HG02840 (cell line): ENCODE measurements around the gene PHLDB1.
"Not testable (repeated sequence)": the region's sequence is repeated elsewhere in the genome, so short reads cannot be mapped to it uniquely, and the experiment has no call there.

Source experiments
- ATAC-seq: cut with Tn5 transposase; IDR thresholded peaks from one replicate; pipeline ENCODE4 v1.9.1; 2021; ENCODE audit warnings: mild to moderate bottlenecking, moderate library complexity, moderate number of reproducible peaks; ENCODE audit not compliant: unreplicated experiment, low FRiP score

The PHLDB1 gene

DNA sequence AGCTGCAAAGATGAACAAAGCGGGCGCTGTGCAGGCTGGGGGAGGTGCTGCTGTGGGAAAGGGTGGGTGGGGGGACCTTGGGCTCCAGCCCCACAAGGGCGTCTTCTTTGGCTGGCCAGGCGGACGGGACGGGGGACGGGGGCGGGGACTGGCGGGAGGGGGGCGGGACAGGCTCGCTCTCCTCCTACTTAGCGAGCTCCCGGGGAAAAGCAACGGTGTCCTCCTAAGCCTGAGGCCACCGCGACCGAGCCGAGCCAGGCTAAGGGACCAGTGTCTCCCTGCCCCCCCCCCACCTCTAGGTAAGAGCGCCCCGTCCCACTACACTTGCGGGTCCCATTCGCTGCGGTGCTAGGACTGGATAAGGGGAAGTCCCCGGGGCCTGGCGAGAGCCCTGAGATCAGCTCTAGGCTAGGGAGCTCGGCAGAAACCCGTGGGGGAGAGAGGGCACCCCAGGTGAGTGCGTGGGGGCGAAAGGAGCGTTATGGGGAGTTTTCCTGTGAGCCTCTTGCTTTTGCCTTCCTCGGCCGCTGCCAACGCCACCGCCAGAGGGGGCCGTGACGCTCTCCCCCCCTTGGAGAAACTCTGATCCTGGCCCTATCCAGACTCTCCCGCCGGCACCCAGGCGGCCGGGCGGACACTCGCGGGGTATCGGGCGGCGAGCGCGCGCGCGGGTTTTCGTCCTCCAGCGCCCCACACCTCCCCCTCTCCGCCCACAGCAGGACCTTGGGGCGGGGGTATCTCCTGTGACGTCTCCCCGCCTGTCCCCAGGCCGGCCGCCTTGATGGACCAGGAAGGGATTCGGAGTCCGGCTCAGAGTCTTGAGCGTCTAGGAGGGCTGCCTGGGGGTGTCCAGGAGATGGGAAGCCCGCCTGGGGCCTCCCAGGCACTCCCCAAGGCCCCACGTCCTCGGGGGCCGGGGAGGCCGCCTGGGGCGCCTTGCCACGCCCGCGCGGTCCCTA is at the start of gene PHLDB1:
Gene PHLDB1, plus strand, starts transcription at position 215 of the 959 bp plus-strand sequence. CDS start 6,222 bp downstream, outside the sequence.
- ATAC-seq = no peak

DNA sequence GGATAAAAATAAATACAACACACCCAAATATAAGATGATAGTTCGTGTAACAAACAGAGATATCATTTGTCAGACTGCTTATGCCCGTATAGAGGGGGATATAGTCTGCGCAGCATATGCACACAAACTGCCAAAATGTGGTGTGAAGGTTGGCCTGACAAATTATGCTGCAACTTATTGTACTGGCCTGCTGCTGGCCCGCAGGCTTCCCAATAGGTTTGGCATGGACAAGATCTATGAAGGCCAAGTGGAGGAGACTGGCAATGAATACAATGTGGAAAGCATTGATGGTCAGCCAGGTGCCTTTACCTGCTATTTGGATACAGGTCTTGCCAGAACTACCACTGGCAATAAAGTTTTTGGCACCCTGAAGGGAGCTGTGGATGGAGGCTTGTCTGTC is 46.6 kb upstream of the PHLDB1 start:
- ATAC-seq = no peak

DNA sequence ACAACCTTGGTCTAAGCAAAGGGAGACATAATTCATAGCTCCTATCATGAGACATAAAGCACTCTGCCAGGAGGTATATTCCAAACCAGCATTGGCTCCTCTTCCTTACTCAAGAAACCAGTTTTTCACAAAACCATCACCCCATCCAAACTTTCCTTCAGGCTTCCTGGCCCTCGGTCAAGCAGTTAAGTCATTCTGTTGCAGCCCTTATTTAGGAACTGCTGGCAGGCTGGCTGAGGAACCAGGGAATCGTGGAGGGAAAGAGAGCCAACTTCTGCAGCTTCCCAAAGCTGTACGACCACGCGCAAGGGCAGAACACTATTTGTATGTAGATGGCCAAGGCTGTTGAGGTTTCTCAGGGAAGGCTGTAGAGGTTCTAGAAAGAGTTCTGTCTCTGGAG is 42.4 kb upstream of the PHLDB1 start:
- no peak for ATAC-seq

DNA sequence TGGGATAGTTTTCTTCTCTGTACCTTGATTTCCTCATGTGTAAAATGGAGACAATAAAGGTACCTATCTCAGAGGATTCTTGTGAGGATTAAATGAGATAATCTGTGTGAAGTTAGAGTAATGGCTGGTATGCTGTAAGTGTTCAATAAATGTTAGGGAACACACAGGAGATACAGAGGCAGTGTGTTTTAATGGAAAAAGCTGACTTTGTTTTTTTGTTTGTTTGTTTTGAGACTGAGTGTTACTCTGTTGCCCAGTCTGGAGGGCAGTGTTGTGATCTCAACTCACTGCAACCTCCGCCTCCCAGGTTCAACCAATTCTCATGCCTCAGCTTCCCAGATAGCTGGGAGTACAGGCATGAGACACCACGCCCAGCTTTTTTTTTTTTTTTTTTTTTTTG is 37.7 kb upstream of the PHLDB1 start:
- ATAC-seq = no peak

DNA sequence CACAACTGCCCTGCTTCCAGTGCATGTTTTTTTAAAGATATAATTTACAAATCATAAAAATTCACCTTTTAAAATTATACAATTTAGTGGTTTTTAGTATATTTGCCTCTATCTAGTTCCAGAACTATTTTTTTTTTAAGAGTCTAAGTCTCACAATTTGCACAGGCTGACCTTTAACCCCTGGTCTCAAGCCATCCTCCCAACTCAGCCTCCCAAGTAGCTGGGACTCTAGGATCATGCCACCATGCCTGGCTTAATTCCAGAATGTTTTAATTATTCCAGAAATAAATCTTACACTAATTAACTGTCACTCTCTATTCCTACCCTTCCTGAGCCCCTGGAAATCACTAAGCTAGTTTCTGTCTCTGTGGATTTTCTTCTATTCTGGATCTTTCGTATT is 36.6 kb upstream of the PHLDB1 start:
- ATAC-seq = no peak

DNA sequence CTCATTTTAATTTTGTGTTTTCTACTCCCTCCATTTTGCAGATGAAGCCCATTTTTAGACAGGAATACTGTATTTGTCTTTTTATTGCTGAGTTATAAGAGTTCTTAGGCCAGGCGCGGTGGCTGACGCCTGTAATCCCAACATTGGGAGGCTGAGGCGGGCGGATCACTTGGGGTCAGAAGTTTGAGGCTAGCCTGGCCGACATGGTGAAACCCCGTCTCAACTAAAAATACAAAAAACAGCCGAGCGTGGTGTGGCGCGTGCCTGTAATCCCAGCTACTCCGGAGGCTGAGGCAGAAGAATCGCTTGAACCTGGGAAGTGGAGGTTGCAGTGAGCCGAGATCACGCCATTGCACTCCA is 35.7 kb upstream of the PHLDB1 start:
- not testable (repeated sequence) for ATAC-seq

DNA sequence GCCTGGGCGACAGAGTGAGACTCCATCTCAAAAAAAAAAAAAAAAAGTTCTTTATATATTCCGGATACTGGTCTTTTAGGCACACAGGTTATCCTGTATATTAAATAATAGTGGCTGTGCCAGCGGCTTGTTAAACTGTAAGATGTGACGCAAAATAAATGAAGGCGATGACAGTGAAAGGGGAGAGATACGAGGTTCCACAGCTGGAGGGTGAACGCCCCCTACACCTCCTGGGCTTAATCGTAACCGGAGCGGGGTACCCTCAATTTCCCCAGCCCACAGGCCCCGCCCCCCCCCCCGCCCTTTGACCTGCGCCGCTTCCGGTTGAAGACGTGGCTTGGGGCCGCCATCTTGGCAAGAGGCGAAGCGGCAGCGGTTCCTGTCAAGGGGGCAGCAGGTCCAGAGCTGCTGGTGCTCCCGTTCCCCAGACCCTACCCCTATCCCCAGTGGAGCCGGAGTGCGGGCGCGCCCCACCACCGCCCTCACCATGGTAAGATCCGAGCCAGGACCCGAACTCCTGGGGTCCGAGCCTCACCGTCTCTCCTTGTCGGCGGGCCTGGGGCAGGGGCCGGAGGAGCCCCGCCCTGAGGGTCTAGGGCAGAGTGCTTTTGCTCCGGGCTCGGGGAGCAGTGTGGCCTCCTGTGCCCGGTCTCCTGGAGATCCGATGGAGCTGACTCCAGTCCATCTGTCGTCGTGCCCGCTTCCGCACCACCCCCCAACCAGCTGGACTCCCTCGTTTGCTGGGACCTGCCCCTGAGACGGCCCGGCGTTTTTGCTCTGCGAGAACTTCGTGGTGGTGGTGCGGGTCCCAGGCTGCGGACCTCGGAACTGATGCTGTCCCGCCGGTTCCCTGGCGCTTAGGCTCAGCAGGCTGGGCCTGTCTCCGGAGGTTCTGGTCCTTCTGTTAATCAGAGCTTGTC is 35.1 kb upstream of the PHLDB1 start, which contains the start of gene ARCN1:
Gene ARCN1, plus strand, starts transcription at position 349 of the 920 bp plus-strand sequence. Its CDS starts 139 bp downstream, at position 488.
- no peak for ATAC-seq

DNA sequence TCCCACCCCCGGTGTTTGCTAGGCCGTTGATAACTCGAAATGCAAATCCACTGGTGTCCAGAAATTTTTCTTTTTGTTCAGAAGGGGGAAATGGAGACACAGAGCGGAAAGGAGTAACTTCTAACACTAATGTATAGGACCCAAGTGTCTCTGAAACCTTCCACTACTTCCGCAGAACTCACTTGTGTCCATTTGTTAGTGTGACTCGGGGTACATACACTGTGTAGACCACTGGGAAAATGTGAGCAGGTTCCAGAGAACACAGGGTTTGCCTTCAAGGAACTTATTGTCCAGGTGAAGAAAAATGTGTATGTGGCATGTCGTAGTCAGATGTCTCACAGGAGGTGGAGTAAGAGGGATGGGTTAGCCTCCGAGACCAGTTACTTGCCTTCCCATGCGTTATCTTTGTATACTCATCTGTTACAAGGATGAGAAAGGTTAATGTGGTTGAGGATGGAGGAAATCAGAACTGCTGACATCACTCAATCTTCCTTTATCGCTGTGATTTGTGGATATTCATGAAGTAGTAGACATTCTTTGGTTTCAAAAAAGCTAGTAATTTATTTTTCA is 34.3 kb upstream of the PHLDB1 start:
- ATAC-seq = no peak

DNA sequence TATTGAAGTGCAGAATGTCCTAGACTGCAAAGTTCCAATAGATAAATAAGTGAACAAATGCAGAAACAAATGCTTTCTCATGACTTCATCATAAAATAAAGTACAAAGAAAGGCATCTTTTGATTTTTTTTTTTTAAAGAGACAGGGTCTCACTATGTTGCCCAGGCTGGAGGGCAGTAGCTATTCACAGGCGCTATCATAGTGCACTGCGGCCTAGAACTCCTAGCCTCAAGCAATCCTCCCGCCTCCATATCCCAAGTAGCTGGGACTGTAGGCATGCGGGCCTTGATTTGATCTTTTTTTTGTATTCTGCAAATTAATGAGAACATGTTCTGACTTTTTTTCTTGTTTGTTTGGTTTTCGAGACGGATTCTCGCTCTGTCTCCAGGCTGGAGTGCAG is 32.8 kb upstream of the PHLDB1 start:
- ATAC-seq = no peak

DNA sequence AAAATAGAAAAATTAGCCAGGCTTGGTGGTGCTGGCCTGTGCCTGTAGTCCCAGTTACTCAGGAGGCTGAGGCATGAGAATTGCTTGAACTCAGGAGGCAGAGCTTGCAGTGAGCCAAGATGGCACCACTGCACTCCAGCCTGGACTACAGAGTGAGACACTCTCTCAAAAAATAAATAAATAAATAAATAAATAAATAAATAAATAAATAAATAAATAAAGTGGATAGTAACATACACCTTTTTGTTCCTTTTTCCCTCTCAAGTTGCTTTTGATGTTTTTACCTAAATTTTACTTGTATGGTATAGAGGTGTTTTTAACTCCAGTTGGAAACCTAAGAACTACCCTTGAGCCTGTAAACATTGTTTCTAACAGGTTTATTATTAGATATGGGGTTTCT is 29.4 kb upstream of the PHLDB1 start:
- ATAC-seq = not testable (repeated sequence)

DNA sequence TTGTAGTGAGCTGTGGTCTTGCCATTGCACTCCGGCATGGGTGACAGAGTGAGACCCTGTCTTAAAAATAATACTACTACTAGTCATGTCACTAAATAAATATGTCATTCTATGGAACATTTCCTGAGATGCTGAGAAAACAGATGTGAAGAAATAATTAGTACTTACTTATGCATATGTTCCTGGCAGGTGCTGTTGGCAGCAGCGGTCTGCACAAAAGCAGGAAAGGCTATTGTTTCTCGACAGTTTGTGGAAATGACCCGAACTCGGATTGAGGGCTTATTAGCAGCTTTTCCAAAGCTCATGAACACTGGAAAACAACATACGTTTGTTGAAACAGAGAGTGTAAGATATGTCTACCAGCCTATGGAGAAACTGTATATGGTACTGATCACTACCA is 26.4 kb upstream of the PHLDB1 start:
- ATAC-seq = no peak

DNA sequence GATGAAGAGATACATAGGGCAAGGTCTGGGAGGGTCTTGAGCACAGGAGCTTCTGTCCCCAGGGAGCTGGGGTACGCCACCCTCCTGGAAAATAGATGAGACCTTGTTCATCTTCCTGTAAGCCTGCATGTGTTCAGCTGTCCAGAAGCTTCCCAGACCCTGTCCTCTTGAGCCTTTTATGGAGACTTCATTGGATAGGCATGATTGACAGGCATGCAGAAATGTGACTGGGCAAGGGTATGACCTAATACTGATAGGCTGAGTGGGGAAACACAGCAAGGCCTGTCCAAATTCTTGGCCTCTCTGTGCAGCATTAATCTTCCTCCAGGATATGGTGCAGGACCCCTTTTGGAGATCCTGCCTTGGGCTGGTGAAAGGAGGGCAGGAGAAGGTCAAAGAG is 19.5 kb upstream of the PHLDB1 start:
- ATAC-seq = no peak

DNA sequence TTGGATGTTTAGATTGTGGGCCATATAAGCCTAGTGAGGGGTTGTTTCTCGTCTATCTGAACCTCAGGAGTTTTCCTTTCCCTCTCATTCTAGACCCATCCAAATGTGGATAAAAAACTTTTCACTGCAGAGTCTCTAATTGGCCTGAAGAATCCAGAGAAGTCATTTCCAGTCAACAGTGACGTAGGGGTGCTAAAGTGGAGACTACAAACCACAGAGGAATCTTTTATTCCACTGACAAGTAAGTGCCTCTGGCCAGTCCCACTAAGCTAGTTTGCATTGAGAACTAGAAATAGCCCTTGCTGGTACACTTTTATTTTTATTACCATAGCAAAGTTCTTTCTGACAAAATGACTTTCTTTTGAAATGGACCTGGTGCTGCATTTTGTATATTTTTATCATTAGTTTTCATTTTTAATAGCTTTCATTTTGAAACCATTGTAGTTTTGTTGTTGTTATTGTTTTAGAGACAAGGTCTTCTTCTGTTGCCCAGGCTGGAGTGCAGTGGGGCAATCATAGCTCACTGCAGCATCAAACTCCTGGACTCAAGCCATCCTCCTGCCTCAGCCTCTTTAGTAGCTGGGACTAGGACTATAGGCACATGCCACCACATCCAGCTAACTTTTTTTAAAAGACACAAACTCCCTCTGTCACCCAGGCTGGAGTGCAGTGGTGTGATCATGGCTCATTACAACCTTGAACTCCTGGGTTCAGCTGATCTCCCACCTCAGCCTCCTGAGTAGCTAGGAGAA is 14.6 kb upstream of the PHLDB1 start:
- no peak for ATAC-seq

DNA sequence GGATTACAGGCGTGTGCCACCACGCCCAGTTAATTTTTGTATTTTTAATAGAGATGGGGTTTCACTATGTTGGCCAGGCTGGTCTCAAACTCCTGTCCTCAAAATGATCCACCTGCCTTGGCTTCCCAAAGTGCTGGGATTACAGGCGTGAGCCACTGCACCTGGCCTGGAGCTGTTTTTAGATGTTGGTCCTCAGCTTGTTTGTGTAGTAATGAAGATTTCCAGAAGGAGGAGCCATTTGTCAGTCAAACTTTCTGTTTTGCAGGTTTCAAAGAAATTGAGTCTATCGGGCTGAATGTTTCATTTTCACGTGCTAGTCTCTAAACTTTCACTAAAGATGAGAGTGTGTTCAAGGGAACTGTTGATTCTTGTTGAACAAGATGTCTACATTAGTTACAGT is 12.4 kb upstream of the PHLDB1 start:
- ATAC-seq = not testable (repeated sequence)

DNA sequence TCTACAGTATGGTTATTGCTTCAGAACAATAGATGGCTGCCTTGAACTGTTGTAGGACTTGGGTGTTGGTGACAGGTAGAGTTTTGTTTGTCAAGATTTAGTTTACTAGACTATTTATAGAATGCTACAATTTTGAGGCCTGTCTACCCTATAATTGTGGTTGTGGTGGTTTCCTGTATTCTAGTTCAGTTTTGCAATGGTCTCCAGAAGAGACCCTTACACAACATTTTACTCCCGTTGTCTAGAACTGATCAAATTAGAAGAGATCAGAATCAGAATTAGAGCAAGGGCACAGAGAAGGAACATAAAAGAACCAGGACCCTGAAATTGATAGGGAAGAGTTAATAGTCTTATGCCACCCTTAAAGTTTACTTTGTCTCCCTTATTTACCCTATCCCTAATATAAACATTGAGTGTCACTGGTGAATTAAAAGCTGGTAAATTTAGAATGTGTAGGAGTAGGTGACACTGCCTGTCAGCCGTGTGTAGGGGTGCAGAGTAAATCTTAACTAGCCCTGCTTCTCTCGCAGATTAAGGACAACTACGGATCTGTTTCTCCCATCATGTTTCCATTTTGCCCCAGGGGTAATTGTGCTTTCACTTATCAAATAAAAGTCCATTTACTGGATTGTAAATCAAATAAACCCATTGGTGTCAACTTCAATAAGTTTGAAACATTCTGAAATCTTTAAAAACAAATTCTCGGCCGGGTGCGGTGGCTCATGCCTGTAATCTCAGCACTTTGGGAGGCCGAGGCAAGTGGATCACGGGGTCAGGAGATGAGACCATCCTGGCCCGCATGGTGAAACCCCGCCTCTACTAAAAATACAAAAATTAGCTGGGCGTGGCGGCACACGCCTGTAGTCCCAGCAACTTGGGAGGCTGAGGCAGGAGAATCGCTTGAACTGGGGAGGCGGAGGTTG is 10.9 kb upstream of the PHLDB1 start:
- no peak for ATAC-seq

DNA sequence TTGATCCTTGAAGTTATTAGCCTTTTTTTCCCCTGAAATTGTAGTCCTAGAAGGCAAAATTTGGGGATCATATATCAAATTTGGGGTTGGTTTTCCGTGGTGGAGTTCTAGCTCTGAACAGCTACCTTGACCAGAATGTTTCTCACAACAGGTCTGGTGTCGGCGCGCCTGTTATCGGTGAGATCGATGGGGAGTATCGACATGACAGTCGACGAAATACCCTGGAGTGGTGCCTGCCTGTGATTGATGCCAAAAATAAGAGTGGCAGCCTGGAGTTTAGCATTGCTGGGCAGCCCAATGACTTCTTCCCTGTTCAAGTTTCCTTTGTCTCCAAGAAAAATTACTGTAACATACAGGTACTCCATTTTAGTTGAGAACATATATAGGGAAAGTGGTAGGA is 9.9 kb upstream of the PHLDB1 start:
- ATAC-seq = no peak

DNA sequence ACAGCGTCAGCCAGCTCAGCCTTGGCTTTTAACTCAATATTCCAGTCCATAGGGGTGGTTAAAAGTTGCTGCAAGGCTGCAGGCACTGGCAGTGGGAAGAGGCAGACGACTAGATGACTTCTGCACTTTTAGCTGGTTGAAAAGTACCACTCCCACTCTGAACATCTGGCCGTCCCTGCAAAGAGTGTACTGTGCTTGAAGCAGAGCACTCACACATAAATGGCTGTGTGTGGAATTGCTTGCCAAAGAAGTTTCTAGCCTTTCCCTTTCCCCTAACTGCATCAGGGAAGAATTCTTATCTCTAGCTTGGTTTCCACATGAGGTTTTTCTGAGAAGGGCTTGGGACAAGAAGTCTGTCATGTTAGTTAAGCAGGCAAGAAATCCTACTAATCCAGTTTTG is 5.1 kb upstream of the PHLDB1 start:
- no peak for ATAC-seq

DNA sequence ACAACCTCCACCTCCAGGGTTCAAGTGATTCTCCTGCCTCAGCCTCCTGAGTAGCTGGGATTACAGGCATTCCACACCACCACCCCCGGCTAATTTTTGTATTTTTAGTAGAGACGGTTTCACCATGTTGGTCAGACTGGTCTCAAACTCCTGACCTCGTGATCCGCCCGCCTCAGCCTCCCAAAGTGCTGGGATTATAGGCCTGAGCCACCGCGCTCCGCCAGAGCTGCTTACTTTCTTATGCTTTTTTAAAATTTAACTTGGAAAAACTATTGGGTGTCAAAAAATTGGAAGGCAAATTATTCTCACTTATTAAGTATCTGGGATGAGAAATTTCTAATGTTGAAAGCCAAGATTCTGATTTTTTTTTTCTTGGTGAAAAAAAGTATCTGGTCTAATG is 3.7 kb upstream of the PHLDB1 start:
- not testable (repeated sequence) for ATAC-seq

DNA sequence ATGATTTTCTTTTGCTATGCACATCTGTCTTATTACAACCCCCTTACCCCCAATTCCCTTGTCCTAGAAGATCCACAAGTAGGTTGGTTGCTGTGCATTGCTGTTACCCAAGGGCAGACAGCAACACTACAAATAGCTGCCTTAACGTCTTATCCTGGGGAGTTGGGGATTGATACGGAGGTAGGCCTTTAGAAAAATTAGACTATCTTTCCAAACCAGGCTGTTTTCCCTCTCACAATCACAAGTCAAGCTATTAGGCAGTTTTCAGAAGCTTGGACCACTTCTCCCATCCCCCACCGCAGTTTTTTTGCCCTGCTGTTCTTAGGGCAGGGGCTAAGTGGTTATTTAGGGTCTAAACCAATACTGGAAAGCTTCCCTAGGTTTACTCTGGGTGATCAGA is 2.8 kb upstream of the PHLDB1 start:
- no peak for ATAC-seq
